Natural killer cell (primary cell): ENCODE data around the gene MYO15A. TPM values are rescaled to one million over a fixed set of nuclear protein-coding genes. Genes with fewer than 3 reads are reported as not detected.

Experiments used
- ATAC-seq, 3 donors: fragments of 150-1000 bp in 2 of 3; fragments of 200-7000 bp in 1 of 3; cut with Tn5 transposase; 1 replicate in 1 of 3; 2 replicates in 2 of 3; pipeline ENCODE4 v1.10.0; 2021; ENCODE audit warnings: mild to moderate bottlenecking in 2 of 3, moderate library complexity in 2 of 3
- DNase-seq, 2 donors: peaks; one replicate each; pipeline versions ENCODE4 v3.0.0 to v3.0.0-alpha.2; 2013 to 2021; ENCODE audit warnings: mixed read lengths in 1 of 2
- H3K27ac ChIP-seq: one replicate; pipeline ENCODE4 v1.5.1; 2013; ENCODE audit warnings: mild to moderate bottlenecking, low read length
- H3K27me3 ChIP-seq: one replicate; pipeline ENCODE4 v1.6.1; 2013; ENCODE audit warnings: low read length; ENCODE audit not compliant: control insufficient read depth, insufficient read depth
- H3K36me3 ChIP-seq: one replicate; pipeline ENCODE4 v1.6.1; 2013; ENCODE audit warnings: low read length; ENCODE audit not compliant: control insufficient read depth, insufficient read depth
- H3K4me1 ChIP-seq: one replicate; pipeline ENCODE4 v1.6.1; 2013; ENCODE audit warnings: low read length; ENCODE audit not compliant: control insufficient read depth, insufficient read depth
- H3K4me3 ChIP-seq: one replicate; pipeline ENCODE4 v1.5.1; 2013; ENCODE audit warnings: low read length
- H3K9me3 ChIP-seq: one replicate; pipeline ENCODE4 v1.6.1; 2013; ENCODE audit warnings: low read length; ENCODE audit not compliant: control insufficient read depth, insufficient read depth
- H3K27ac Mint-ChIP-seq, 2 donors: one replicate each; pipeline ENCODE4 v1.8.0; 2022; ENCODE audit warnings: mild to moderate bottlenecking in 2 of 2, mixed read lengths in 2 of 2, moderate library complexity in 1 of 2
- H3K27me3 Mint-ChIP-seq, 2 donors: one replicate each; pipeline ENCODE4 v1.8.0; 2022; ENCODE audit warnings: low read depth in 2 of 2, mixed read lengths in 2 of 2
- H3K36me3 Mint-ChIP-seq: one replicate; pipeline ENCODE4 v1.8.0; 2022; ENCODE audit warnings: mixed read lengths
- H3K4me1 Mint-ChIP-seq, 2 donors: one replicate each; pipeline ENCODE4 v1.8.0; 2022; ENCODE audit warnings: mixed read lengths in 2 of 2
- H3K4me3 Mint-ChIP-seq: one replicate; pipeline ENCODE4 v1.8.0; 2022; ENCODE audit warnings: mild to moderate bottlenecking, moderate library complexity, mixed read lengths
- H3K9me3 Mint-ChIP-seq, 2 donors: one replicate each; pipeline ENCODE4 v1.8.0; 2022; ENCODE audit warnings: mixed read lengths in 2 of 2
- CTCF ChIP-seq: fragments of 200-600 bp; IDR thresholded peaks from one replicate; pipeline ENCODE4 v1.8.0; 2022; ENCODE audit warnings: antibody characterized with exemption
- WGBS: methylation state at CpG from one replicate; pipeline ENCODE4 v1.1.7; 2013; ENCODE audit warnings: missing lambda C conversion rate; ENCODE audit not compliant: insufficient coverage; 5-methylcytosine and 5-hydroxymethylcytosine counted together
- intact Hi-C: fragments of 100-400 bp; cut with micrococcal nuclease; formaldehyde crosslinking; loops from one replicate; pipeline ENCODE4 v1.14.2; 2022
- total RNA-seq, 4 donors: library from RNA; stranded (reverse); fragments of 120-200 nt in 1 of 4; gene quantifications; one replicate each; pipeline versions ENCODE4 v1.2.3 to v1.2.4, GENCODE V29; 2013 to 2022

The MYO15A gene
- total RNA-seq, 3 donors from 2014 or later (not counting 1 experiment from before 2014, with no cell fraction given), result 1.6 to 2.0 (median 1.8) TPM

GRCh38 chr17:18117982-18118975, 9.7 kb downstream of the MYO15A start:
- WGBS, result 94% methylated on average over 33 of the region's 33 CpGs
- ATAC-seq (no peak), DNase-seq (no peak)
- no peak overlapping the region for H3K4me3 Mint-ChIP-seq
- H3K4me1 Mint-ChIP-seq, result peaks cover 0 to 5% of the 10 kb centered on the region in 2 donors
- no peak for TF ChIP-seq CTCF
- Histone ChIP-seq H3K9me3 (peaks cover 6% of the 10 kb centered on the region), H3K4me3 (no peak overlapping the region), H3K27ac (no peak overlapping the region), H3K36me3 (no peaks in the 10 kb centered on the region), H3K27me3 (no peaks in the 10 kb centered on the region), H3K4me1 (no peaks in the 10 kb centered on the region)
- intact Hi-C loops, result no loop called here
- H3K27ac Mint-ChIP-seq, result no peak overlapping the region
- no peaks in the 10 kb centered on the region for H3K9me3 Mint-ChIP-seq
- no peaks in the 10 kb centered on the region for H3K36me3 Mint-ChIP-seq
- H3K27me3 Mint-ChIP-seq, result peaks cover 0 to 3% of the 10 kb centered on the region in 2 donors

GRCh38 chr17:18119166-18119745, 10.7 kb downstream of the MYO15A start:
- 96% methylated on average over 57 of the region's 57 CpGs for WGBS
- intact Hi-C loops, result no loop called here
- Mint-ChIP-seq H3K27me3 (peaks cover 0 to 3% of the 10 kb centered on the region in 2 donors), H3K27ac (no peak overlapping the region), H3K4me1 (peaks cover 0 to 5% of the 10 kb centered on the region in 2 donors), H3K4me3 (no peak overlapping the region), H3K36me3 (no peaks in the 10 kb centered on the region), H3K9me3 (no peaks in the 10 kb centered on the region)
- H3K4me1 ChIP-seq, result no peaks in the 10 kb centered on the region
- TF ChIP-seq CTCF, result no peak
- no peak for DNase-seq
- no peak for ATAC-seq
- no peaks in the 10 kb centered on the region for H3K36me3 ChIP-seq
- H3K9me3 ChIP-seq, result peaks cover 6% of the 10 kb centered on the region
- no peak overlapping the region for H3K4me3 ChIP-seq
- no peak overlapping the region for H3K27ac ChIP-seq
- H3K27me3 ChIP-seq, result no peaks in the 10 kb centered on the region

- H3K4me3 Mint-ChIP-seq, result no peak overlapping the region
- no peak for TF ChIP-seq CTCF
- H3K27ac ChIP-seq, result no peak overlapping the region
- no peaks in the 10 kb centered on the region for H3K27me3 Mint-ChIP-seq
- H3K4me1 ChIP-seq, result no peaks in the 10 kb centered on the region
- H3K9me3 ChIP-seq, result peaks cover 6% of the 10 kb centered on the region
- ATAC-seq, result no peak
- no peaks in the 10 kb centered on the region for H3K36me3 ChIP-seq
- no peaks in the 10 kb centered on the region for H3K36me3 Mint-ChIP-seq
- H3K27me3 ChIP-seq, result no peaks in the 10 kb centered on the region
- 96% methylated on average over 30 of the region's 30 CpGs for WGBS
- no peak overlapping the region for H3K4me3 ChIP-seq
- peaks cover 0 to 2% of the 10 kb centered on the region in 2 donors for H3K4me1 Mint-ChIP-seq
- intact Hi-C loops, result no loop called here
- no peaks in the 10 kb centered on the region for H3K9me3 Mint-ChIP-seq
- H3K27ac Mint-ChIP-seq, result no peak overlapping the region
- DNase-seq, result no peak
Measured at GRCh38 chr17:18119938-18120337, 11.4 kb downstream of the MYO15A start.
